Measurements from ENCODE around the gene ATL1. TPM values are rescaled to one million over a fixed set of nuclear protein-coding genes. Genes with fewer than 3 reads are reported as not detected.

Gene ATL1
- total and polyA plus RNA-seq, 2 of the 8 experiments (the other 6 are each of a cell fraction or from before 2014, with no cell fraction given), result 4.0 to 5.9 TPM

- no peak overlapping the region for H4K91ac ChIP-seq (replicated peaks; ENCODE audit: insufficient read length, low read length)
Measured at GRCh38 chr14:50670866-50671256, 110.9 kb downstream of the ATL1 start.

More at GRCh38 chr14:50670866-50671256, 110.9 kb downstream of the ATL1 start:
- Histone ChIP-seq H3K56ac (replicated peaks; ENCODE audit: insufficient read length, low read depth, low read length) (no peak overlapping the region), H2AFZ (ENCODE audit: low read length) (no peak overlapping the region), H4K20me1 (replicated peaks in 1 of 2; ENCODE audit: control insufficient read depth in 1 of 2, insufficient read depth in 2 of 2, low read length in 2 of 2) (no peaks in the 10 kb centered on the region), H3K36me3 (ENCODE audit: control insufficient read depth in 2 of 4, insufficient read depth in 4 of 4, low read length in 3 of 4) (no peaks in the 10 kb centered on the region; a peak in 1 of 8 replicates), H2AK5ac (ENCODE audit: low read depth, low read length) (no peak overlapping the region), H4K8ac (ENCODE audit: extremely low read depth, insufficient read depth, low read length) (no peak overlapping the region), H2BK120ac (replicated peaks; ENCODE audit: low read depth, low read length) (no peak overlapping the region), H3K9ac (replicated peaks in 1 of 4; ENCODE audit: extremely low read depth in 1 of 4, low read depth in 3 of 4, low read length in 3 of 4) (no peak overlapping the region), H3K9me3 (ENCODE audit: insufficient read depth in 2 of 2, low read depth in 1 of 2, low read length in 1 of 2) (no peaks in the 10 kb centered on the region), H3K79me2 (ENCODE audit: control insufficient read depth in 1 of 2, insufficient read depth in 2 of 2, low read length in 2 of 2) (peaks cover 4 to 19% of the 10 kb centered on the region in 2 experiments; a peak in 3 of 4 replicates), H3K4me2 (ENCODE audit: insufficient read depth in 1 of 2, low read depth in 2 of 2, low read length in 2 of 2) (peak overlapping the region in 1 of 2 experiments; percentile 89; a peak in 1 of 4 replicates), H3K4me1 (replicated peaks in 1 of 4; ENCODE audit: control insufficient read depth in 3 of 4, insufficient read depth in 4 of 4, low read length in 3 of 4) (peaks cover 7 to 17% (median 12%) of the 10 kb centered on the region in 4 experiments), H3K27ac (ENCODE audit: low read depth, low read length) (no peak overlapping the region), H3K4me3 (ENCODE audit: extremely low read depth in 1 of 4, insufficient read depth in 2 of 4, low read depth in 3 of 4, low read length in 4 of 4) (no peak overlapping the region), H3K23ac (ENCODE audit: insufficient read length) (no peak overlapping the region), H3K14ac (ENCODE audit: insufficient read length) (no peak overlapping the region), H2BK5ac (ENCODE audit: low read depth, low read length) (no peak overlapping the region), H3K79me1 (ENCODE audit: low read depth, low read length) (no peaks in the 10 kb centered on the region), H3K4ac (replicated peaks; ENCODE audit: insufficient read length, low read depth, low read length) (no peak overlapping the region), H3K23me2 (ENCODE audit: low read depth, low read length) (peaks cover 3% of the 10 kb centered on the region; the same call in 1 of the 2 replicates), H4K5ac (ENCODE audit: insufficient read length, low read depth, low read length) (no peak overlapping the region), H2BK20ac (ENCODE audit: low read length) (no peak overlapping the region), H2BK12ac (ENCODE audit: low read depth, low read length) (no peak overlapping the region), H3K18ac (ENCODE audit: extremely low read depth, low read length) (no peak overlapping the region), H3K27me3 (replicated peaks in 1 of 4; ENCODE audit: control insufficient read depth in 3 of 4, extremely low read depth in 1 of 4, insufficient read depth in 3 of 4, low read length in 3 of 4) (no peaks in the 10 kb centered on the region), H2BK15ac (ENCODE audit: low read length) (no peak overlapping the region)
- CTCF ChIA-PET (ENCODE audit: partially characterized antibody), result interaction anchor here (1.0 to 1.7 kb wide), 4 partner anchors 13 to 107 kb away, joined by 3 read pairs; no protein-coding TSS in a partner anchor
- POLR2A ChIA-PET (ENCODE audit: partially characterized antibody), result interaction anchor here (0.9 to 4.6 kb wide), 5 partner anchors 13 to 26 kb away, joined by 3 to 70 read pairs (median 3); no protein-coding TSS in a partner anchor
- no peak for TF ChIP-seq ATF3 (IDR thresholded peaks at IDR 0.05; ENCODE audit: insufficient read depth, low read depth, low read length)
- DNase-seq (ENCODE audit: low read depth in 1 of 2, low spot score in 2 of 2) (no peak), FAIRE-seq (no peak)
- WGBS, 2 experiments (ENCODE audit: extremely low coverage in 1 of 2, insufficient coverage in 1 of 2, insufficient read length in 1 of 2, insufficient replicate concordance in 2 of 2, low coverage in 1 of 2, low lambda C conversion rate in 2 of 2, missing lambda C conversion rate in 1 of 2), result 78% methylated on average over 6 of the region's 6 CpGs; no CpG with 5 or more reads in 1 of the 2 experiments

Data from H1 (cell line).